ENCODE data around the gene PTPRM.

DNA sequence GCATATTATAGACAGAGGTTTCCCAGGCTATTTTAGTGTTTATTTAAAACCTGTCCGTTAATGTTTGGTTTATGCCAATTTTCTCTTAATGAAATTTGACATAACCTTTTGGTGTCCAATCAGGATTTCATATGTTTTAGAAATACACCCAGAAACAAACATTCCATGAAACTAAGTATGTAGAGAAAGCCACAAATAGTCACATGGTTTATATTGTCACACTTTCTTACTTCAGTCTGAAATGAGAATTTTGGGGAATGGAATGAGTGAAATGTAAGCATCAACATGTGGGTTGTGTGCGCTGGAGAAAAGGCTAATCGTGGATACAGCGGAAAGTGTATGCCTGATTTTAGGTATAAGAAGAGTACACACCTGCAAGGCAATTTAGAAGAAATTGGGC, 765.2 kb downstream of the PTPRM start:
- TF ChIP-seq, protein P1, sequence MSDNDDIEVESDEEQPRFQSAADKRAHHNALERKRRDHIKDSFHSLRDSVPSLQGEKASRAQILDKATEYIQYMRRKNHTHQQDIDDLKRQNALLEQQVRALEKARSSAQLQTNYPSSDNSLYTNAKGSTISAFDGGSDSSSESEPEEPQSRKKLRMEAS (CRISPR knock-in tag; IDR thresholded peaks at IDR 0.05): no peak
- TF ChIP-seq, protein P2, sequence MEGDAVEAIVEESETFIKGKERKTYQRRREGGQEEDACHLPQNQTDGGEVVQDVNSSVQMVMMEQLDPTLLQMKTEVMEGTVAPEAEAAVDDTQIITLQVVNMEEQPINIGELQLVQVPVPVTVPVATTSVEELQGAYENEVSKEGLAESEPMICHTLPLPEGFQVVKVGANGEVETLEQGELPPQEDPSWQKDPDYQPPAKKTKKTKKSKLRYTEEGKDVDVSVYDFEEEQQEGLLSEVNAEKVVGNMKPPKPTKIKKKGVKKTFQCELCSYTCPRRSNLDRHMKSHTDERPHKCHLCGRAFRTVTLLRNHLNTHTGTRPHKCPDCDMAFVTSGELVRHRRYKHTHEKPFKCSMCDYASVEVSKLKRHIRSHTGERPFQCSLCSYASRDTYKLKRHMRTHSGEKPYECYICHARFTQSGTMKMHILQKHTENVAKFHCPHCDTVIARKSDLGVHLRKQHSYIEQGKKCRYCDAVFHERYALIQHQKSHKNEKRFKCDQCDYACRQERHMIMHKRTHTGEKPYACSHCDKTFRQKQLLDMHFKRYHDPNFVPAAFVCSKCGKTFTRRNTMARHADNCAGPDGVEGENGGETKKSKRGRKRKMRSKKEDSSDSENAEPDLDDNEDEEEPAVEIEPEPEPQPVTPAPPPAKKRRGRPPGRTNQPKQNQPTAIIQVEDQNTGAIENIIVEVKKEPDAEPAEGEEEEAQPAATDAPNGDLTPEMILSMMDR (IDR thresholded peaks at IDR 0.05): no peak
- TF ChIP-seq, protein P3, sequence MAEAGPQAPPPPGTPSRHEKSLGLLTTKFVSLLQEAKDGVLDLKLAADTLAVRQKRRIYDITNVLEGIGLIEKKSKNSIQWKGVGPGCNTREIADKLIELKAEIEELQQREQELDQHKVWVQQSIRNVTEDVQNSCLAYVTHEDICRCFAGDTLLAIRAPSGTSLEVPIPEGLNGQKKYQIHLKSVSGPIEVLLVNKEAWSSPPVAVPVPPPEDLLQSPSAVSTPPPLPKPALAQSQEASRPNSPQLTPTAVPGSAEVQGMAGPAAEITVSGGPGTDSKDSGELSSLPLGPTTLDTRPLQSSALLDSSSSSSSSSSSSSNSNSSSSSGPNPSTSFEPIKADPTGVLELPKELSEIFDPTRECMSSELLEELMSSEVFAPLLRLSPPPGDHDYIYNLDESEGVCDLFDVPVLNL (CRISPR knock-in tag; IDR thresholded peaks at IDR 0.05; ENCODE audit: borderline replicate concordance, low read depth): no peak
- TF ChIP-seq CBFB (CRISPR knock-in tag; IDR thresholded peaks at IDR 0.05; ENCODE audit: low read depth) (no peak), SMAD3 (CRISPR knock-in tag; IDR thresholded peaks at IDR 0.05; ENCODE audit: borderline replicate concordance) (no peak)
